Measurements from ENCODE around the gene SETDB2.

The SETDB2 gene

DNA sequence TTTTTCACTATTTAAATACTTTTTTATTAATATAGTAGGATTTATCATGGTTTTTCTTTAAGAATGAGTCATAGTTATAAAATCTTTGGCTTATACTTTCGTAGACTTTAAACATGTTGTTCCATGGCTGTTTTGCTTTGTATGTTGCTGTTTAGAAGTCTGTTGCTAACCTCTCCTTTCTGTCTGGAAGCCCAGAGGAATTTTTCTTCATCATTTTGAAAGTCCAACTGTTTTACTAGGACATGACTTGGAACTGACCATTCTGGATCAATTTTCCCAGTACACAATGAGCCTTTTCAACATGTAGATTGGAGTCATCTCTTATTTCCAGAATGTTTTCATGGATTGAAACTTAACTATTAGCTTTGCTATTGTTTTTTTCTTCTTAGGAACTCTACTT, 8.1 kb upstream of the SETDB2 start:
- no peak for DNase-seq

DNA sequence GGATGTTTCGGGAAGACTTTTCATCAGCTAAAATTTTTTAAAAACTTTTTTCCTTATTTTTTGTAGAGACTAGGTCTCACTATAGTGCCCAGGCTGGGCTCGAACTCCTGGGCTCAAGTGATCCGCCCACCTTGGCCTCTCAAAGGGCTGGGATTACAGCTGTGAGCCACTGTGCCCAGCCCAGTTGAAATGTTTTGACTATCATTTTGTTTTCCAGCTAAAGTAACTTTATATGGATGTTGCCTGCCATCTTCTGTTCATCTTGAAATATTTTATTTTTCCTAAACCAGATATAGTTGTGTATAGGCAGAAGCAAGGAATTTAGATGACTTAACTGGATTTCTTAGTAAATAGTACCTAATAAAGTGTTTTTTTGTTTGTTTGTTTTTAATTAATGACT, 7.2 kb upstream of the SETDB2 start:
- no peak for DNase-seq

DNA sequence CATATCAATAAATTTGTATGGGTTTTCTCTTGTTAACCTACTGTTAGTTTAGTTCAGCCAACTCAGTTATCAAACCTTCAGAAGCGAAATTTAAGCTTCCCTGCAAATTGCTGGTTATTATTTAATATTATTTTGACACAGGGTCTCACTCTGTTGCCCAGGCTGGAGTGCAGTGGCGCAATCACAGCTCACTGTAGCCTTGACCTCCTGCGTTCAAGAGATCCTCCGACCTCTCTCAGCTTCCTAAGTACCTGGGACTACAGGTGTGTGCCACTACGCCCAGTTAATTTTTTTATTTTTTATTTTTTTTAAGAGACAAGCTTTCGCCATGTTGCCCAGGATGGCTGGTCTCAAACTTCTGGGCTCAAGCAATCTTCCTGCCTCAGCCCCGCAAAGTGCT, 6.4 kb upstream of the SETDB2 start:
- no peak for DNase-seq

DNA sequence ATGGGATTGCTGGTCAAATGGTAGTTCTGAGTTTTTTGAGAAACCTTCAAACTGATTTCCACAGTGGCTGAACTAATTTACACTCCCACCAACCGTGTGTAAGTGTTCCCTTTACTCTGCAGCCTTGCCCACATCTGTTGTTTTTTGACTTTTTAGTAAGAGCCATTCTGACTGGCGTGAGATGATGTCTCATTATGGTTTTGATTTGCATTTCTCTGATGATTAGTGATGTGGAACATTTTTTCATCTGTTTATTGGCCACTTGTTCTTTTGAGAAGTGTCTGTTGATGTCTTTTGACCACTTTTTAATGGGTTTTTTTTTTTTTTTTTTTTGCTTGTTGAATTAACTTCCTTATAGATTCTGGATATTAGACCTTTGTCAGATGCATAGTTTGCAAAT, 4.5 kb upstream of the SETDB2 start:
- DNase-seq: no peak

DNA sequence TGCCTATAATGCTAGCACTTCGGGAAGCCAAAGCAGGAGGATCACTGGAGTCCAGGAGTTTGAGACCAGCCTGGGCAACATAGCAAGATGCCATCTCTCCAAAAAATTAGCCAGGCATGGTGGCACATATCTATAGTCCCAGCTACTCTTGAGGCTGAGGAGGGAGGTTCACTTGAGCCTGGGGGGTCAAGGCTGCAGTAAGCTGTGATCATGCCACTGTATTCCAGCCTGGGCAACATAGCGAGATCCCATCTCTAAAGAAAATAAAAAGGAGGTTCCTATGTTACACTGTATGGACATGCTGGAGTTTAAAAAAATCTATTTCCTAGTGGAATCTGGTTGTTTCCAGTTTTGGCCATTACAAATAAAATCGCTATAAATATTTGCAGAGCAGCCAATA, 2.8 kb upstream of the SETDB2 start:
- DNase-seq: no peak

DNA sequence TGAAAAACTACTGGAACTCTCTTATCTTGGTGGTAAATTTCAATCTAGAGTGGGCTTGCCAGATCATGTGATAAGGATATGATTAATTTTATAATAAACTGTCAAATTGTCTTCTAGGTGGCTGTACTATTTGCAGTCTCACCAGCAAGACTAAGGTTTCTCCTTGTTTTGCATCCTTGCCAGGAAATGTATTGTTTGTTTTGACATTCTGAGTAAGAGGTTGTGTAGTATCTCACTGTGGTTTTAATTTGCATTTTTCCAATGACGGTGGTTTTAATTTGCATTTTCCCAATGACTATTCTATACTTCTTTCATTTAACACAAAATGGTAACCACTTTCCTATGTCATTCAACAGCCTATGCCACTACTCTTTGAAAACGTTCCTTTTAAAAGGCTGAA, 2.2 kb upstream of the SETDB2 start:
- DNase-seq: no peak

DNA sequence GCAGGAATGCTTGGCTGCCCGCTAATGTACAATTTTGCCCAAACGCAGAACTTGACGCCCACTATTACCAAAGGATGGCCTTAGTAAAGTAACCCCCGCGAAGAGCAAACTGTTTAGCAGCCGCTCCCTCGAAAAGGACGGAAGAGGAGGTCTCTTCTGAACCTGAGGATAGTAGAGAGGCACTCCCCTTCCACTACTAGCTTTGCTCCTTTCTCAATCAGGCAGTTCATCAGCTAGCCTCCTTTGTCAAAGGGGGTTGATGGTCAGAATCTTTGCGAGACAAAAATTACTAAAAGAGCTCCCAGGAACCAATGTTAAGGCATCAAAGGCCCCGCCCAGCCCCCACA, 744 bp upstream of the SETDB2 start:
- DNase-seq: no peak

DNA sequence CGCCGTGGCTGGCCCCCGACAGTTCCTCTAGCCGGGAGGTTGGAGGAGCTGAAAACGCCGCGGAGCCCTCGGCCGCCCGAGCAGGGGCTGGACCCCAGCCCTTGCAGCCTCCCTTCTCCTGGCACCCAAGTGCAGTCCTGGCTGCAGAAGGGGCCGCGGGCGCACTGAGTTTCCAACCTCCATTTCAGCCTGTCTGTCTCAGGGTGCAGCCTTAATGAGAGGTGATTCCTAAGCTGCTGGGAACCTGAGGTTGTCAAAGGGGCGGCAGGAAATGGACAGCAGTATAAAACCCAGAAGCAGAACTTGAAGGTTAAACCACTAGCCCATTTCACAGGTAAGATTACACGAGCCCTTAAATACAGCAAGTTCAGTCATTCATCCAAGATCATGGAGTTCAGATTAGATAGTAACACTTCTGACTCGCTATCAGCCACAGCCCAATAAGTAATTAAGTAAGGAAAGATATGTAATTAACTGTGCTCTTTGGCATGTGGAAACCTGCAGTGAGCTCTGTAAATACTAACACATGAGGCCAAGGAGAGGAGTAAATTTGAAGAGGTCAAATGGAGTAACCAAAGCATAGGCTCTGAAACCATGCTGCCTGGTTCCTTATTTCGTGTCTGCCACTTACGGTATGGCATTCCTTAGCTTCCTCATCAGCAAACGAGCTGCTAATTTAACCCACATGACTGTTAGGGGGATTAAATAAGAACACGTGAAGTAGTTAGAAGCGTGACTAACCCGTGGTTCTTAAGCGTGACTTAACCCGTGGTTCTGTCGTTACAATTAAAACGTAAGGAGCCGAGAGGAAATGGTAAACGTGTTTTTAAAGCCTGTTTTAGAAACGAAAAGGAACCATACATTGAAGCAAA, 686 bp downstream of the SETDB2 start:
- DNase-seq: peak; percentile 49

DNA sequence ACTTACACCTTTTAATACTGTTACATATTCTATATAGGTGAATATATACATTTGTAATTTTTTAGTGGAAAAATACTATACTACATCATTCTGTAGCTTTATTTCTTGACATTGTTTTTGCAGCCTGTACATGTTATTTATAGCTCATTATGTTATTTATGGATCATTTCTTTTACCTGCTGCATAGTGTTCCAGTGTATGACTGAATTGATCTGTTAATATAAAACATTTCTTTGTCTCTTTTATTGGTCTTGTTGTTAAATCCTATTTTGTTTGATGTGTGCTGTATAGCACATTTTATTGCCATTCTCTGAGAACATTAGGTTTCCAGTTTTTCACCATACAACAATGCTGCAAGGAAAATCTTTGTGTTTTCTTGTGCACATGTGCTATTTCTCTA, 2.4 kb downstream of the SETDB2 start:
- DNase-seq: no peak

DNA sequence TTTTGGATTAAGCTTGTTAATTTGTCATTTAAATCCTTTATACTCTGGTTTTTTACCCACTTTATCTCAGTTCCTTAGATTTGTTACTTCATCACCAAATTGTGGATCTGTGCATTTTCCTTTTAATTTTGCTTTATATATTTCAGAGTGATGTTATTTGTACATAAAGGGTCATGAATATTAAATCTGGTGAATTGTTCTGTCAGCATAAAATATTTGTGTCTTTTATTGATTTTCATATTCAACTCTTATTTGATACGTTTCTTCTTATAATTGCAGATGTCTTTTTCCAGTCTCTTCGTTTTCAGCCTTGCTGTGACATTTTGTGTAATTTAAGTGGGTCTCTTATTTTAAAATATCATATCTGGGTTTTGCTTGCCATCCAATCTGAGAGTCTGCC, 4.7 kb downstream of the SETDB2 start:
- no peak for DNase-seq

DNA sequence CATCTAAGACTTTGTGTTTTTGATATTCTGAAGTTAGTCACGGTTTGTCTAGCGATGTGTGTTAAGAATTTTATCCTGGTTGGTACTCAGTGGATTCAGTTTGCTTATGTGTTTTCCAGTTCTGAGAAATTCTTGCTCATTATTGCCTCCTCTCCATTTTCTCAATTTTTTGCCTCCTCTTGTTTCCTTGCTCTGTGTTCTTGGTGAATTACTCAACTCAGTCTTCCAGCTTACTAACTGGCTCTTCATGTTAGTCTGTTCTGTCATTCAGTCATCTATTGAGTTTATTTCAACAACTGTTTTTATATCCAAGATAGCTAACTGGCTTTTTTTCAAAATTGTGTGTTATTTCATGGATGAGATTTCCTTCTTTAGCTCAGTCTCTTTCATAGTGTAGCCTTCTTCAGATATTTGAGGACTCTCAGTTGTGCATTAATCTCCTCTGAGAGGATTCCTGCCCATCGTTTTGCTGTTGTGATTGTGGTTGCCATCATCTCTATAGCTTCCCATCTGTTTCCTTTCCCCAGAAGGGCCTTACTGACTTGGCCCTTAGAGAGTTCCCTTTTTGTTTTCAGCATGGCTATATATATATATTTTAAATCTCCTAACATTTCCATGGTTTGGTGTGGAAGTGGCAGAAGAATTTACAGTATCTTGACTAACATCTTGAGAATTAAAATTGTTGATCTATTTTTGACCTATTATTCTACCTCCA, 6.2 kb downstream of the SETDB2 start:
- no peak for DNase-seq

DNA sequence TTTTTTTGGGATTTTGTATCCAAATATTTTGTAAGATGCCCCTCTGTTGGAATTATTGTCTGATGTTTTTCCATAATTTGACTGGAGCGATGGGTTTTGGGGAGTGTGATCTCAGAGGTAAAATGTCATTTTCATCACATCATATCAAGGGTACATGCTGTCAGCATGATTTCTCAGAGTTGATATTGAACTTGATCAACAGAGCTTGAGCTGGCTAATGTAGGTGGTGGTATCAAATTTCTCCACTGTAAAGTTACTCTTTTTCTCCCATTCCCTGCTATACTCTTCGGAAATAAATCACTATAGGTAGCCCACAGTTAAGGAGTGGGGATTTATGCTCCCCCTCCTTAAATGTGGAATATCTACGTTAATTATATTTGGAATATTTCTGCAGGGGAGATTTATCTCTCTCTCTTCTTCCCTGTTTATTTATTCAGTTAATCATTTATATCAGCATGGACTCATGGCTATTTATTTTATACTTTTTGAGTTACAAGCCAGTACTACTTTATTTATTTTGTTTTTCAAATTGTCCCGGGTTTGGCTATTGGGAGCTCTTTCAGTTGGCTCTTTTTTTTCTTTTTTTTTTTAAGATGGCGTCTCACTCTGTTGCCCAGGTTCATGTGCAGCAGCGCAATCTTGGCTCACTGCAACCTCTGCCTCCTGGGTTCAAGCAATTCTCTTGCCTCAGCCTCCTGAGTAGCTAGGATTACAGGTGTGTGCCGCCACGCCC, 8.8 kb downstream of the SETDB2 start:
- DNase-seq: no peak

DNA sequence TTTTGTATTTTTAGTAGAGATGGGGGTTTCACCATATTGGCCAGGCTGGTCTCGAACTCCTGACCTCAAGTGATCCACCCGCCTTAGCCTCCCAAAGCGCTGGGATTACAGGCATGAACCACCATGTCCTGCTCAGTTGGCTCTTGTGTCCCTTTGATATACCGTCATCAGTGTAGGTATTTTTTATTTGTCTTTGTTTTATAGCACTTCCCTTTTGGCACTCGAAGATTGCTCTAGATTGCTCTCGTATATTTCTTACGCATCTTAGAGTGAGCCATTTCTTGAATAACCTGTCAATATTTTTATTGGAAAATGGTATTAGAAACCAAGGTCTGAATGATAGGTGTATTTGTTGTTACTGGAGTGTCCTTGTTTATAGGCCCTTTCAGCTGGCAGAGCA, 9.4 kb downstream of the SETDB2 start:
- no peak for DNase-seq

DNA sequence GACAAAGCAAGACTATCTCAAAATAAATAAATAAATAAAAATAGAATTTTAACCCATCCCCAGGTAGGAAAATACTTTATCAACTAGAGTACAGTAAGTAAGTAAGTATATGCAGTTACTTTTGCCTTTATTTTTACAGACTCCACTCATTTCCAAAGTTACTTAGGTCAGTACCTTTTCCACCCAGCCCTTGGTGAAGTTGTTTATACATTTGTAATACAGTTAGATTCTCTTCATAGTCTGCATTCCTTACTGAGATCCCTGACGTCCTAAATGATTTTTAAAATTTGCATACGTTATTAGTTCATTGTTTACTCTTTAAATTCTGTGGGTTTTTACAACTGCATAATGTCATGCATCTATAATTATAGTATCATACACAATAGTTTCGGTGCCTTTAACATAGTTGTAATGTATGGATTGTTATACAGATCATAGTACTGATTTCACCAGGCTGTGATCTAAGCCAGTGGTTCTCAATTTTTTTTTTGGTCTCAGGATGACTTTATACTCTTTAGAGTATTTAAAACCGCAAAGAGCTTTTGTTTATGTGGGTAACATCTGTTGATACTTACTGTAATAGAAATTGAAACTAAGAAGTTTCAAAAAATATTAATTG, 10.4 kb downstream of the SETDB2 start:
- DNase-seq: peak; percentile 34

DNA sequence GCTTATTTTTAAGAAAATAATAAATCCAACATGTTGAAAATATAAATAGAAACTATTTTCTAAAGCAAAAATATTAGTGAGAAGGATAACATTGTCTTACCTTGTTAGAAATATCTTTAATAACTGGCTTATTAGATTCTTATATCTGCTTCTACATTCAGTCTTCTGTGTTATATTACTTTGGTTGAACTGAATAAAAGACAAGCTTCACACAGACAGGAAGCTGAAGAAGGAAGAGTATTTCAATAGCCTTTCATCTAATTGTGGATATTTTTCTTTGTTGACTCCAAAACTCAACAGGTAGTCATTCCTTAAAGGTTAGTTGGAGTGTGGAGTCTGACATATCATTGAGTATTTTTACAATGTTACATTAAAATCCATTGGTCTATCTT, 10.9 kb downstream of the SETDB2 start:
- no peak for DNase-seq

DNA sequence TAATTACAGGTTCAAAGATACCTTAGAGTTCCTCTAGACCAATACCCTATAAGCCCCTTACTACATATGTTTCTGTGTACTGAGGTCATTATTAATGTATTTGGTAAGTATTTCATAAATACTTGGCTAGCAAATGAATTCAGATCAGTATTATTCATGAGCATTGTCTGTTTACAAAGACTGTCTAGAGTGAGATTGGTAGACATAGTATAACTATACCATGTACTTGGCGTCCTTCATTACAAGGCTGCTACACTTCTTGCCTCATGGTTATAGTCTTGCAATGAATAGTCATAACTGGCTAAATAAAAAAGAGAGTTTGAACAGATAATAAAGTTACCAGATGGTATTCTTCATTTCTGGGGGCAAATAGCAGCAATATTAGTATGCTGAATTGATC, 12.1 kb downstream of the SETDB2 start:
- DNase-seq: no peak

DNA sequence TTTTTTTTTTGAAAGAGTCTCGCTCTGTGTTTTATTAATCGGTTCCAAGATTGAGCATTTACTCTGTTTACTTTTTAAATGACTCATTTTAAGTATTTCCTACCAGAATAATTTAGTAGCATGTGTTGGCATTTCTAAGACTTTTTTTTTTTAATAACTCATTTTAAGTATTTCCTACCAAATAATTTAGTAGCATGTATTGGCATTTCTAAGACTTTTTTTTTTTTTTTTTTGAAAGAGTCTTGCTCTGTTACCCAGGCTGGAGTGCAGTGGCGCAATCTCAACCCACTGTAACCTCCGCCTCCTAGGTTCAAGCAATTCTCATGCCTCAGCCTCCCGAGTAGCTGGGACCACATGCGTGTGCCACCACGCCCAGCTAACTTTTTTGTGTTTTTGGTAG, 13.1 kb downstream of the SETDB2 start:
- DNase-seq: no peak

DNA sequence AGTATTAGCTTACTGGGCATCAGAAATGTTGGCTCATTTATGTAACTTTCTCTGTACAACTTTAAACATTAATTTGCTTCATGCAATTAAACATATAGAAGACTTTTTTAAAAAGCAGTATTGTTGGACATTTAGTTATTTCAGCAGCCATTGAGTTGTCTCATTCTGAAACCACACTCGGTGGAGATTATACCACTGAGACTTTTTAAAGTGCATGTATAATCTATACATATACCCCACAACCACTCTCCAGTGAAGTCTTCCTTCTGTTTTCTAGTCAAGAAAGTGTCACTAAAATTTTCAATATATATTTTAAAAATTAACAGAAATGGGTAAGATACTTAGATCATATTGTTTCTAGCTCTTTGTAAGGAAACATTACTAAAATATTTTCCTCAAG, 15.5 kb downstream of the SETDB2 start:
- no peak for DNase-seq

DNA sequence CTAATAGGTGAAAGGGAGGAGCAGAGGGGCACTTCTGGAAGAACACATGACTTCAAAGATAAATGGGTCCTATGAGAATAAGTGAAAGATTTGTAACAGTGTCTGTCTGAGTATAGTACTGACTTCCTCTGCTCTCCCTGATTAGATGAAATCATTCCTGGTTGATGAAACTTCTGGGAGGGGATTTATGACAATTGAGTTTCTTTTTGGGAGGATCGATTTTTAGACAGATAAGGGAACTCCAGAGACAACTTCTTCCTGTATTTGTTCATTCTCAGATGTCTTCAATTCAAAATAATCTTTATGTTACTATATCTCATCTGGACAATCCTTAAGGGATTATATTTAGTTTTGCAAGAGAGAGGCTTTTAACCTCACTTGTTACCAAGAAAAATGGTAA, 20.0 kb downstream of the SETDB2 start:
- no peak for DNase-seq

DNA sequence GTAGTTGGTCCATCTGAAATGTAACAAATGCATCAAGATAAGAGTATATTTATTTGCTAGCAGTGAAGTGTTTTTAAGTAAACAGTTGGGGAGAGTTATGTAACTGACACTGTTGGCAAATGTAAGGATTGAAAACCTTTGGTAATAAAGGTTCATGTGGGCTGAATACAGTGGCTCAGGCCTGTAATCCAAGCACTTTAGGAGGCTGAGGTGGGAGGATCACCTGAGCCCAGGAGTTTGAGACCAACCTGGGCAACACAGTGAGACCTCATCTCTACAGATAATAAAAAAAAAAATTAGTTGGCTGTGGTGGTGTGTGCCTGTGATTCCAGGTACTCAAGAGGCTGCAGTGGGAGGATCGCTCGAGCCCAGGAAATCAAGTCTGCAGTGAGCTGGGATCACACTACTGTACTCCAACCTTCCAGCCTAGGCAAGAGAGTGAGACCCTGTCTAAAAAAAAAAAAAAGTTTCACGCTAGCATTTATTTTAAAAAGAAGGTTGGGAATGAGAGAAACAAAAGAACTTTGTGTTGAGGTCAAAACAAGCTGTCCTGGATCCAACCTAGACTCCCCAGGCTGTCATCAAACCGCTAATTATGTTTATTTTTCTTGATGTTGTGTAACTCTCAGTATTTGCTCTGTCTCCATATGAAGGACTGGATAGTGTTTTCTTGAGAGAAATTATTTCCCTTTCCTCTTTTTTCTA, 20.7 kb downstream of the SETDB2 start:
- no peak for DNase-seq

DNA sequence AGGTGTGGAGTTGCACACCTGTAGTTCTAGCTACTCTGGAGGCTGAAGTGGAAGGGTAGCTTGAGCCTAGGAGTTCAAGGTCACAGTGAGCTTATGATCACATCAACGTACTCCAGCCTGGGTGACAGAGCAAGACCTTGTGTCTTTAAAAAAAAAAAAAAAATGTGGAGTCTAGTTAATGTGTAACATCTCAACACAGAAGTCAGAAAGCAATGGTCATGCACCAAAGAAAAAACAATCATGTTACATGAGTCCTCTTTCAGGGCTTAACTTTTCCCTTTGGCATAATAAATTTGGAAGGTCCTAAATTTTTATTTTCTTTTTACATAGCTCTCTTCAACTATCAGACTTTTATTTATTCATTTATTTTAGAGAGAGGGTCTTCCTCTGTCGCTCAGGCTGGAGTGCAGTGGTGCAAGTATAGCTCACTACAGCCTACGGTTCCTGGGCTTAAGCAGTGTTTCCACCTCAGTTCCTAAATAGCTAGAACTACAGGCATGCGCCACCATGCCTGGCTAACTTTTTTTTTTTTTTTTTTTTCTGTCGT, 22.3 kb downstream of the SETDB2 start:
- no peak for DNase-seq

DNA sequence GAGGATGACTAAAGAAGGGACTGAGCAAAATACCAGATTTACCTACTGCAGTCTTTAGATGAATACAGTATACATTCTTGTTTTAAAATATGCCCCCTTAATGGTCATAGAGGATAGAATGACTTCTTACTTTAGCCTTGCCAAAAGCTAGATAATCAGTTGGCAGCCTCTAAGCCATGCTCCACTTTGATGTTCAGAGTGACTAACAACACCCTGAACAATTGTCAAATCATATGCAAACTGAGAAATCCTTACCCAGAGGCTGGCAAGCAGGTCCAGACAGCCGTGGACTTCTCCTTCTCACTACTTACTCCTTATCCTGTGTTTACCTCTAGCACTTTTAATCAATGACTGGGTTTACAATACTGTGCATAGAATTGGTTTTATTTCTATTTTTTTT, 28.1 kb downstream of the SETDB2 start:
- DNase-seq: no peak

DNA sequence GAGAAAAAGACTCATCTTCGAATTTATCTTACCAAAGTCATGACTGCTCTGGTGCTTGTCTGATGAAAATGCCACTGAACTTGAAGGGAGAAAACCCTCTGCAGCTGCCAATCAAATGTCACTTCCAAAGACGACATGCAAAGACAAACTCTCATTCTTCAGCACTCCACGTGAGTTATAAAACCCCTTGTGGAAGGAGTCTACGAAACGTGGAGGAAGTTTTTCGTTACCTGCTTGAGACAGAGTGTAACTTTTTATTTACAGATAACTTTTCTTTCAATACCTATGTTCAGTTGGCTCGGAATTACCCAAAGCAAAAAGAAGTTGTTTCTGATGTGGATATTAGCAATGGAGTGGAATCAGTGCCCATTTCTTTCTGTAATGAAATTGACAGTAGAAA, 32.5 kb downstream of the SETDB2 start:
- no peak for DNase-seq

Measured in central memory CD4-positive, alpha-beta T cell (primary cell).